Hematopoietic multipotent progenitor cell (in vitro differentiated cells): ENCODE measurements around the gene SETD7. TPM values are rescaled to one million over a fixed set of nuclear protein-coding genes. Genes with fewer than 3 reads are reported as not detected.
"Not testable (repeated sequence)": the region's sequence is repeated elsewhere in the genome, so short reads cannot be mapped to it uniquely, and the experiment has no call there.

Experiments used
- DNase-seq, 3 donors: peaks; one replicate each; pipeline ENCODE4 v3.0.0-alpha.2; 2011 to 2015; ENCODE audit warnings: low read depth in 2 of 3, low spot score in 2 of 3
- total RNA-seq: library from RNA; depleted of rRNA; stranded (reverse); fragments of >200 nt; gene quantifications from one replicate; pipeline ENCODE4 v1.2.3, GENCODE V29; 2012

SETD7 gene
- total RNA-seq, 1 donor: 8.1 TPM

GRCh38 chr4:139472852-139473251 lies 83.2 kb downstream of the SETD7 start:
- DNase-seq: no peak

GRCh38 chr4:139470997-139471665 lies 84.9 kb downstream of the SETD7 start:
- no peak for DNase-seq

DNA sequence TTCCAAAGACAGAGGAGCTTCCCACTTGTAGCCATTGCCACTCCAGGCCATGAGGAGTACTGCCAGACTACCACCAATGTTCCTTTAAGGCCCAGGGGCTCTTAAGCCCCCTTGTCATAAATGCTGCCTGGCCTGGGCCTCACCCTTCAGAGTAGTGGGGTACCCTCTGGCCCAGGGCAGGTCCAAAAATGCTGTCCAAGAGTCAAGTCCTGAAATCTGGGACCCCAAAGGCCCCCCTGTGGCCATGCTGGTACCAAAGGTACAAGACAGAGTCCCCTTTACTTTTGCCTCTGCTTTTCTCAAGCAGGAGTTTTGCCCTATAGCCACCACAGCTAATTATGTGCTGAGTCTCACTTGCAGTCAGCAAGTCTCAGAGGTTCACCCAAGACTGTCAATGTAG lies 85.7 kb downstream of the SETD7 start:
- no peak for DNase-seq

- DNase-seq: no peak
These were observed 86.2 kb downstream of the SETD7 start for GRCh38 chr4:139469869-139470268.

- DNase-seq: no peak
These were observed 86.8 kb downstream of the SETD7 start for GRCh38 chr4:139469216-139469615.

- not testable (repeated sequence) for DNase-seq
These were observed 87.3 kb downstream of the SETD7 start for GRCh38 chr4:139468756-139469155.

DNA sequence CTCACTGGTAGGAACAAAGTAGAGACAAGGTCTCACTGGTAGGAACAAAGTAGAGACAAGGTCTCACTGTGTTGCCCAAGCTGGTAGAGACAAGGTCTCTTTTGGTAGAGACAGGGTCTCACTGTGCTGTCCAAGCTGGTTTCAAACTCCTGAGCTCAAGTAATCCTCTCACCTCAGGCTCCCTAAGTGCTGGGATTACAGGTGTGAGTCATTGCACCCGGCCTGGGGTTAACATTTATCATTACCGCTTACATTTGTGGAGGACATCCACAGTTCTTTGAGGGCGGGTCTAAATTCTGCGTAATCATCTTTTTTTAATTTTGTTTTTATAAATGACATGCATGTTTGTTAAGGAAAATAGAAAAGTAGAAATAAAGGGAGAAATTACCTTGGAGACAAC lies 90.1 kb downstream of the SETD7 start:
- no peak for DNase-seq

DNA sequence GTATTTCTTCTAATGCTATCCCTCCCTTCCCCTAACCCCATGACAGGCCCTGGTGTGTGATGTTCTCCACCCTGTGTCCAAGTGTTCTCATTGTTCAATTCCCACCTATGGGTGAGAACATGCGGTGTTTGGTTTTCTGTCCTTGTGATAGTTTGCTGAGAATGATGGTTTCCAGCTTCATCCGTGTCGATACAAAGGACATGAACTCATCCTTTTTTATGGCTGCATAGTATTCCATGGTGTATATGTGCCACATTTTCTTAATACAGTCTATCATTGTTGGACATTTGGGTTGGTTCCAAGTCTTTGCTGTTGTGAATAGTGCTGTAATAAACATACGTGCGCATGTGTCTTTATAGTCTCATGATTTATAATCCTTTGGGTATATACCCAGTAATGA lies 91.5 kb downstream of the SETD7 start:
- not testable (repeated sequence) for DNase-seq

DNA sequence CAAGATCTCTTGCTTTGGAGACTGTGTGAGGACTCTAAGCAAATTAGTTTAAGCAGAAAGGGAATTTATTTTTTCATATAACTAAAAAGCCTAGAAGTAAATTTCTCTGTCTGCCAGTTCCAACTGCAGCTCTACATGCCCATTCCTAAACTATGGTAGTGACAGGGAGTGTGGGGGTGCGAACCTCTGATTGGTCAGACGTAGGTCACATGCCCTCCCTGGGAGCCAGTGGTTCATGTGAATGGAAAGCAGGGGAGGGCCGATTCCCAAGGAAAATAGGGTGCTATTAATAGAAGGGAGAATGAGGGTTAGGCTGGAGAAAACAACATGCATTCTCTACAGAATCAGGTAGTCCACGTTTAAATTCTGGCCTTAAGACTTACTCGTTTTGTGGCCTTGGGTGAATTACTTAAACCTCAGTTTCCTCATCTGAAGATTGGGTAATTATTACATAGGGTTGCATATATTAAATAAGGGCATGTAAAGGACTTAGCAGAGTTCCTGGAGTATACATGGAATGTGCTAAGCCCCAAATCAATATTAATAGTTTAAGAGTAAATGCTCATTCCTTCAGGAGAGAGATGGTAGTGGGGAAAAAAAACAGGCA lies 94.9 kb downstream of the SETD7 start:
- DNase-seq: no peak

GRCh38 chr4:139460565-139460964 lies 95.5 kb downstream of the SETD7 start:
- DNase-seq: no peak

DNA sequence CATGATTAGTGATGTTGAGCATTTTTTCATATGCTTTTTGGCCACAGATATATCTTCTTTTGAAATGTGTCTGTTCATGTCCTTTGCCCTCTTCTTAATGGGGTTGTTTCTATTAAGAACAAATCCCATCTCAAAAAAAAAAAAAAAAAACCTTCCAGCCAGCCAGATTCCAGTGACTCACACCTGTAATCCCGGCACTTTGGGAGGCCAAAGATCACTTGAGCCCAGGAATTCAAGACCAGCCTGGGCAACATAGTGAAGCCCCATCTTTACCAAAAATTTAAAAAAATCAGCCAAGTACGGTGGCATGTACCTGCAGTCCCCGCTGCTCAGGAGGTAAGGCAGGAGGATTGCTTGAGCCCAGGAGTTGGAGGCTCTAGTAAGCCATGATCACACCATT lies 97.0 kb downstream of the SETD7 start:
- DNase-seq: no peak

GRCh38 chr4:139458543-139458942 lies 97.5 kb downstream of the SETD7 start:
- no peak for DNase-seq

DNA sequence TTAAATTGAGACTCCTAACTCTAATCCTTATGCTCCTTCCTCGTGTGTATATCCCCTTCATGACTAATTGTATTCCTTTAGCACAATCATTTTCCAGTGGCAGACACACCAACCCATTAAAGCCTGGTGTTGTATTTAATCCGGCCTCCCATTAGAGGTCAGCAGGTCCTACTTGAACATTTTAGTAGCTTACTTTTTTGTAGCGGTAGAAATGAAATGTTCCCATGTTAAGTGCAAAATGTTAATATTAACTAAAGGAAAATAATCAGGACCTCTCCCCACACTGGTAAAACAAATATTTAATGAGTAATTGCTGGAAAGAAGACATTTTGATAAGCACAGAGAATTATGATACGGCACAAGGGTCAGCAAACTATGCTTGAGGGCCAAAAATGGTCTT lies 98.7 kb downstream of the SETD7 start:
- DNase-seq: no peak

DNA sequence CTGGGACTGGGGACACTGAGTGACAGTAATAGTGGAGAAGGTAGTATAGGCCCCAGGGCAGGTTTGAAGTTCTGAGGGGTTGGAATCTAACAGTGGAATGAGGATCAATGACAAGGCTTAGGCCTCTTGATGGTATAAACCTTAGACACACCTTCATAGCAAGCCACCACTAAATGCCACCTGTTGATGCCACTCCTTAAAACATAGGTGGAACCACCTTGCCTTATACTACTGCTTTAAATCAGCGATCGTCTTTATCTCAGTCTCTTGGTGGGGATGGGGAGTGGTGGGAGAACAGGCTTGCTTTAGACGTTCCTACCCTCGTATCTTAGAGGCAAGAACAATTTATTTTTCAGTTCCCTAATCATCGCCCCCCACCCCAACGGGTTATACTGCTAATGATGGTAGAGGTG lies 100.9 kb downstream of the SETD7 start:
- DNase-seq: no peak

DNA sequence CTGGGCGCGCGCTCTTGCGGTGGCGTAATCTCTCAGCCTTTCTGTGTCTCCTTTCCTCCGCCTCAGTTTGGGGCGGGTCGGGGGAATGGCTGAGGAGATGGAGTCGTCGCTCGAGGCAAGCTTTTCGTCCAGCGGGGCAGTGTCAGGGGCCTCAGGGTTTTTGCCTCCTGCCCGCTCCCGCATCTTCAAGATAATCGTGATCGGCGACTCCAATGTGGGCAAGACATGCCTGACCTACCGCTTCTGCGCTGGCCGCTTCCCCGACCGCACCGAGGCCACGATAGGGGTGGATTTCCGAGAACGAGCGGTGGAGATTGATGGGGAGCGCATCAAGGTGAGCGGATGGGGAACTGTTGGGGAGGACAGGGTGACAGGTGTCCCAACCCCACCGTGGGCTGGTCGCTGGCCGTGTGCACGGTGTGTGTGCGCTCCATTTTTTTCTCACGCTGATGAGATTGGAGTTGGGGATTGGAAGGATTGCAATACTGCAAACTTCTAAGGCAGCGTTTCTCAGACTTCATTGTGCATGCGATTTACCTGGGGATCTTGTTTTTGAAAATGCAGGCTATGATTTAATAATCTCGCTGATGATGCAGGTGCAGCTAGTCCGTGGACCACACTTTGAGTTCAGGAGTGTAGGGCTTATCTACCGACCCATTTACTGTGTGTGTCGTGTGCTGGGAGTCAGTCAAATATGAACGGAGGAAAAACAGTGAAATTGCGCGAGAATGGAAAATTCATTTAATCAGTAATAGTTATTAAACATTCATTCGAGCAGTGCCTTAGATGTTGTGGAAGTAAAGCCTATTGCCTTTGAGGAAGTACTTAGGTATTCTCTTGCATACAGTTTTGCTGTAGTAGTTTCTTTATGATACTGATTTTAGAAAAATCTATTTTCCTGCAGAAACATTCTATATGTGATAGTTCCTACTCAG lies 101.6 kb downstream of the SETD7 start, which contains the start of gene RAB33B:
Gene RAB33B (plus strand): TSS at position 11 of the 935 bp plus-strand sequence. CDS start 75 bp downstream, at position 86.
- peak in 2 of 3 donors; percentile 1 to 95 for DNase-seq

GRCh38 chr4:139453371-139454110 lies 102.5 kb downstream of the SETD7 start:
- peak; percentile 98 to 99 (median 98) for DNase-seq

GRCh38 chr4:139453041-139453370 lies 103.0 kb downstream of the SETD7 start:
- DNase-seq: peak; percentile 56 to 94 (median 83)

- DNase-seq: no peak
These were observed 104.0 kb downstream of the SETD7 start for GRCh38 chr4:139451997-139452396.

DNA sequence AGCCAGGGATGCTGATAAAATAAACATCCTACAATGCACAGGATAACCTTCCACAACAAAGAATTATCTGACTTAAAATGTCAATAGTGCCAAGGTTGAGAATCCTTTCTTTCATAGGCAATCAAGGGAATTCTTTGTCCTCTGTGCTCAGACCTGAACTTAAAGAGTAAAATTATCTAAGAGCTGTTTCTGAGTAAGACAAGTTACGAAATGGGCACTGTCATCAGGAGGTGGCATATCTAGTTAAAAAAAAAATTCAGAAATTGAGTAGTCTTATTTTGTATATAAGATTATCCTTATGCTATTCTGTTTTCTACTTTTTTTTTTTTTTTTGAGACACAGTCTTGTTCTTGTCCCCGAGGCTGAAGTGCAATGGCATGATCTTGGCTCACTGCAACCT lies 105.4 kb downstream of the SETD7 start:
- DNase-seq: no peak

DNA sequence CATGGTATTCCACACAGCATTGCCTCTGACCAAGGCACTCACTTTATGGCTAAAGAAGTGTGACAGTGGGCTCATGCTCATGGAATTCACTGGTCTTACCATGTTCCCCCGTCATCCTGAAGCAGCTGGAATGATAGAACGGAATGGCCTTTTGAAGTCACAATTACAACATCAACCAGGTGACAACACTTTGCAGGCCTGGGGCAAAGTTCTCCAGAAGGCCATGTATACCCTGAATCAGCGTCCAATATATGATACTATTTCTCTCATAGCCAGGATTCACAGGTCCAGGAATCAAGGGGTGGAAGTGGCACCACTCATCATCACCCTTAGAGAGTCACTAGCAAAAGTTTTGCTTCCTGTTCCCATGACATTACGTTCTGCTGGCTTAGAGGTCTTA lies 108.9 kb downstream of the SETD7 start:
- DNase-seq: not testable (repeated sequence)
